Transverse colon (tissue), 4 donors: ENCODE data around the gene CSNK1E.

Experiments
- POLR2AphosphoS5 ChIP-seq, 3 donors: sonication (generic); formaldehyde crosslinking; IDR thresholded peaks; one replicate each; pipeline ENCODE4 v1.6.1; 2016; ENCODE audit warnings: antibody characterized with exemption in 3 of 3
- TF ChIP-seq, protein P1 (sequence below), 5 experiments: fragments of 200-600 bp in 3 of 5; fragments of 450-650 bp in 2 of 5; sonication (generic) in 3 of 5; IDR thresholded peaks; 1 replicate in 2 of 5; 2 replicates in 3 of 5; pipeline ENCODE4 v1.5.1; 2016 to 2017; ENCODE audit warnings: antibody characterized with exemption in 5 of 5, inconsistent platforms in 3 of 5, mild to moderate bottlenecking in 2 of 5, moderate library complexity in 1 of 5

DNA sequence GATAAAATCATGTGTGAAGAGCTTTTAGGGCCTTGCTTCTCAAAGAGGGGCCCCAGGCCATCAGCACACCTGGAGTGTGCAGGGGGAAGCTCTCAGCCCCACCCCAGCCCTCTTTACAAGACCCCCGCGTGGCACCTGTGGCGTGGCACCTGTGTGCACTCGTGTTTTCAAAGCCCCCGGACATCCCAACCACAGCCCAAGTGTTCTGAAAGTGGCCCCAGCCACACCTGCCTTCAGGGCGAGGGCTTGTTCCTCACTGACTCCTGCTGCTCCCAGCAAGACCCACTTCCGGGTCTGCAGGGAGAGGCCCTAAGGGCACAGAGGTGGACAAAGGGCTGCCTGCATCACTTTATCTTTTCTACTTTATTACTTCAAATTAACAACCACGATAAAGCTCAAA lies 26.9 kb downstream of the CSNK1E start:
- no peak for TF ChIP-seq POLR2AphosphoS5 (IDR thresholded peaks at IDR 0.05)
- TF ChIP-seq, protein P1, sequence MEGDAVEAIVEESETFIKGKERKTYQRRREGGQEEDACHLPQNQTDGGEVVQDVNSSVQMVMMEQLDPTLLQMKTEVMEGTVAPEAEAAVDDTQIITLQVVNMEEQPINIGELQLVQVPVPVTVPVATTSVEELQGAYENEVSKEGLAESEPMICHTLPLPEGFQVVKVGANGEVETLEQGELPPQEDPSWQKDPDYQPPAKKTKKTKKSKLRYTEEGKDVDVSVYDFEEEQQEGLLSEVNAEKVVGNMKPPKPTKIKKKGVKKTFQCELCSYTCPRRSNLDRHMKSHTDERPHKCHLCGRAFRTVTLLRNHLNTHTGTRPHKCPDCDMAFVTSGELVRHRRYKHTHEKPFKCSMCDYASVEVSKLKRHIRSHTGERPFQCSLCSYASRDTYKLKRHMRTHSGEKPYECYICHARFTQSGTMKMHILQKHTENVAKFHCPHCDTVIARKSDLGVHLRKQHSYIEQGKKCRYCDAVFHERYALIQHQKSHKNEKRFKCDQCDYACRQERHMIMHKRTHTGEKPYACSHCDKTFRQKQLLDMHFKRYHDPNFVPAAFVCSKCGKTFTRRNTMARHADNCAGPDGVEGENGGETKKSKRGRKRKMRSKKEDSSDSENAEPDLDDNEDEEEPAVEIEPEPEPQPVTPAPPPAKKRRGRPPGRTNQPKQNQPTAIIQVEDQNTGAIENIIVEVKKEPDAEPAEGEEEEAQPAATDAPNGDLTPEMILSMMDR (IDR thresholded peaks at IDR 0.05), result no peak
